ENCODE data around the gene SEMA3C. TPM values are rescaled to one million over a fixed set of nuclear protein-coding genes. Genes with fewer than 3 reads are reported as not detected.

SEMA3C gene
- total RNA-seq, 2 donors from 2014 or later = 89.2 to 184 TPM

- Histone ChIP-seq H3K27ac (no peak overlapping the region), H3K36me3 (no peaks in the 10 kb centered on the region), H3K27me3 (replicated peaks; ENCODE audit: insufficient read depth) (no peaks in the 10 kb centered on the region), H3K9me3 (no peaks in the 10 kb centered on the region), H3K4me3 (no peak overlapping the region), H3K4me1 (ENCODE audit: control insufficient read depth in 1 of 2, low read depth in 2 of 2) (peaks cover 6 to 22% of the 10 kb centered on the region in 2 donors)
- ATAC-seq (ENCODE audit: insufficient number of reproducible peaks, low FRiP score, low read depth) = no peak
- no peak for DNase-seq (ENCODE audit: low spot score)
- TF ChIP-seq, protein P1, sequence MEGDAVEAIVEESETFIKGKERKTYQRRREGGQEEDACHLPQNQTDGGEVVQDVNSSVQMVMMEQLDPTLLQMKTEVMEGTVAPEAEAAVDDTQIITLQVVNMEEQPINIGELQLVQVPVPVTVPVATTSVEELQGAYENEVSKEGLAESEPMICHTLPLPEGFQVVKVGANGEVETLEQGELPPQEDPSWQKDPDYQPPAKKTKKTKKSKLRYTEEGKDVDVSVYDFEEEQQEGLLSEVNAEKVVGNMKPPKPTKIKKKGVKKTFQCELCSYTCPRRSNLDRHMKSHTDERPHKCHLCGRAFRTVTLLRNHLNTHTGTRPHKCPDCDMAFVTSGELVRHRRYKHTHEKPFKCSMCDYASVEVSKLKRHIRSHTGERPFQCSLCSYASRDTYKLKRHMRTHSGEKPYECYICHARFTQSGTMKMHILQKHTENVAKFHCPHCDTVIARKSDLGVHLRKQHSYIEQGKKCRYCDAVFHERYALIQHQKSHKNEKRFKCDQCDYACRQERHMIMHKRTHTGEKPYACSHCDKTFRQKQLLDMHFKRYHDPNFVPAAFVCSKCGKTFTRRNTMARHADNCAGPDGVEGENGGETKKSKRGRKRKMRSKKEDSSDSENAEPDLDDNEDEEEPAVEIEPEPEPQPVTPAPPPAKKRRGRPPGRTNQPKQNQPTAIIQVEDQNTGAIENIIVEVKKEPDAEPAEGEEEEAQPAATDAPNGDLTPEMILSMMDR (IDR thresholded peaks at IDR 0.05) = no peak
Measured at GRCh38 chr7:80720146-80720545, 198.7 kb downstream of the SEMA3C start.

GRCh38 chr7:80719261-80719660 is 199.6 kb downstream of the SEMA3C start:
- Histone ChIP-seq H3K9me3 (no peaks in the 10 kb centered on the region), H3K27ac (no peak overlapping the region), H3K4me3 (no peak overlapping the region), H3K36me3 (no peaks in the 10 kb centered on the region), H3K27me3 (replicated peaks; ENCODE audit: insufficient read depth) (no peaks in the 10 kb centered on the region), H3K4me1 (ENCODE audit: control insufficient read depth in 1 of 2, low read depth in 2 of 2) (peaks cover 6 to 22% of the 10 kb centered on the region in 2 donors)
- ATAC-seq (ENCODE audit: insufficient number of reproducible peaks, low FRiP score, low read depth) (no peak), DNase-seq (ENCODE audit: low spot score) (no peak)
- TF ChIP-seq, protein P1 (IDR thresholded peaks at IDR 0.05) = no peak

GRCh38 chr7:80711531-80711930 is 207.3 kb downstream of the SEMA3C start:
- ATAC-seq (ENCODE audit: insufficient number of reproducible peaks, low FRiP score, low read depth) (no peak), DNase-seq (ENCODE audit: low spot score) (no peak)
- H3K4me3 ChIP-seq = no peak overlapping the region
- no peaks in the 10 kb centered on the region for H3K36me3 ChIP-seq
- H3K4me1 ChIP-seq (ENCODE audit: control insufficient read depth in 1 of 2, low read depth in 2 of 2) = no peaks in the 10 kb centered on the region
- TF ChIP-seq, protein P1 (IDR thresholded peaks at IDR 0.05) = no peak
- no peak overlapping the region for H3K27ac ChIP-seq
- H3K27me3 ChIP-seq (replicated peaks; ENCODE audit: insufficient read depth) = no peaks in the 10 kb centered on the region
- H3K9me3 ChIP-seq = no peaks in the 10 kb centered on the region

DNA sequence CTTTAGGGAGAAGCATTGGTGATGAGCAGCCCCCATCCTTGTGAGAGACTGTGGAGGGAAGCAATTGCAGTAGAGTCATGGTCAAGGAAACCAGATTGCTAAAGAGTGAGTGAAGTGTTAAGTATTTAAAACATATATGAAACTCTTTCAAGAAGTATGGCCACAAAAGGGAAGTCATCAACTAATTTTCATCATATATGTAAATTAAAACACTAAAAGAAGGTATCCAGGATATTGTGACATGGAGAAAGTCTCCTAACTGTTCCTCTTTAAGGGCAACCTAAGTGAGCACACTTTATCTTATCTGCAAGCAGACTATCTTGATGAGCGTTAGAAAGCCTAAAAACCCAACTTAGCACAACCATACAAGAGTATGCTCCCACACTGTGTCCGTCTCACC is 210.7 kb downstream of the SEMA3C start:
- Histone ChIP-seq H3K27ac (no peak overlapping the region), H3K36me3 (no peaks in the 10 kb centered on the region), H3K4me3 (no peak overlapping the region), H3K27me3 (replicated peaks; ENCODE audit: insufficient read depth) (no peaks in the 10 kb centered on the region), H3K4me1 (ENCODE audit: control insufficient read depth in 1 of 2, low read depth in 2 of 2) (no peaks in the 10 kb centered on the region), H3K9me3 (no peaks in the 10 kb centered on the region)
- DNase-seq (ENCODE audit: low spot score) (no peak), ATAC-seq (ENCODE audit: insufficient number of reproducible peaks, low FRiP score, low read depth) (no peak)
- TF ChIP-seq, protein P1 (IDR thresholded peaks at IDR 0.05) = no peak

GRCh38 chr7:80707318-80707717 is 211.5 kb downstream of the SEMA3C start:
- Histone ChIP-seq H3K4me3 (no peak overlapping the region), H3K27ac (no peak overlapping the region), H3K4me1 (ENCODE audit: control insufficient read depth in 1 of 2, low read depth in 2 of 2) (no peaks in the 10 kb centered on the region), H3K36me3 (no peaks in the 10 kb centered on the region), H3K9me3 (no peaks in the 10 kb centered on the region), H3K27me3 (replicated peaks; ENCODE audit: insufficient read depth) (no peaks in the 10 kb centered on the region)
- ATAC-seq (ENCODE audit: insufficient number of reproducible peaks, low FRiP score, low read depth) (no peak), DNase-seq (ENCODE audit: low spot score) (no peak)
- TF ChIP-seq, protein P1 (IDR thresholded peaks at IDR 0.05) = no peak

Measured in thoracic aorta (tissue), 2 donors.